Ecto neural progenitor cell (in vitro differentiated cells): ENCODE results near the gene PDGFA.
A peak's percentile ranks its signal among the peaks of the same experiment; 100 is the strongest.

Source experiments
- DNase-seq: peaks from one replicate; pipeline ENCODE4 v3.0.0-alpha.2; 2018; ENCODE audit warnings: low spot score

PDGFA gene

GRCh38 chr7:516606-517456, 2.8 kb downstream of the PDGFA start:
- peak; percentile 76 for DNase-seq

GRCh38 chr7:516216-516605, 3.4 kb downstream of the PDGFA start:
- no peak for DNase-seq

GRCh38 chr7:515628-516027, 4.0 kb downstream of the PDGFA start:
- DNase-seq, result no peak

DNA sequence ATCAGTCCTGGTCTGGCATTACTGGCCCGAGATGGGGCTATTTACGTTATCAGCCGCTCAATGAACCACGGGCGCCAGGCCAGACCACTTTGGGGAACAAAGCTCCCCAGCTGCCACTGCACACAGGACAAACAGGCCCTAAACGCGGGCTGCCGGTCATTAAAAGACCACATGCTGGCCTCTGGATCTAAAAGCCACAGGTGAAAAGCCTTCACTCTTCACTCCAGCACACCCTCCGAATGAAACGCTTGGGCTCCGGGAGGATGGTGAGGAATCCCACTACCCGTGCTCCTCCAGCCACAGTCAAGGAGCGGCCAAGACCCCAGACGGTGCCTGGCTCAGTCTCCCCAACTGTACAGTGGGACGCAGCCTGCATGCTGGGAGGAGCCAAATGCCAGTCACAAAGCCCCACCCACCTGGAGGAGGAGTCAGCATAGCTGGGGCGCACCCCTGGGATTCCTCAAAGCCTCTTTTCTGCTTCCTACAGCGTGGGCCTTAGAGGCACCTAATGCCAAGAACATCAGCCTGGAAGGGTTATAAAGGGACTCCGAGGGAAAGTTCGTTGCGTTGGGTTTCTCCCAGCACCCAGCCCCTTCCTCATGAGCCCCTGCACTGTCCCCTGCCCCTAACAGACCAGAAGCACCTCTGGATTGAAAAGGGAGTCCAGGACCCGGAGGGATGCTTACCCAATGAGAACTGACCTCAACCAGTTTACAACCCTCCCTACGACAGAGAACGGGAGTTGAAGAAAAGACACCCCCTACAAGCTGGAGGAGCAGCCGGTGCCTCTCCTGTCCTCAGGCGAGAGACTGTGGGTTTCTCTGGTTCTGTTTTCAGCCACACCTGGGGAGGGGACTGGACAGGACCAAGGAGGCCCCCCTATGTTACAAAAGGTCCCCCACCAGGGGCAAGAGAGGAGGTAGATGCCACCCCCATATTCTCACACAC, 4.7 kb downstream of the PDGFA start:
- peak; percentile 70 for DNase-seq

DNA sequence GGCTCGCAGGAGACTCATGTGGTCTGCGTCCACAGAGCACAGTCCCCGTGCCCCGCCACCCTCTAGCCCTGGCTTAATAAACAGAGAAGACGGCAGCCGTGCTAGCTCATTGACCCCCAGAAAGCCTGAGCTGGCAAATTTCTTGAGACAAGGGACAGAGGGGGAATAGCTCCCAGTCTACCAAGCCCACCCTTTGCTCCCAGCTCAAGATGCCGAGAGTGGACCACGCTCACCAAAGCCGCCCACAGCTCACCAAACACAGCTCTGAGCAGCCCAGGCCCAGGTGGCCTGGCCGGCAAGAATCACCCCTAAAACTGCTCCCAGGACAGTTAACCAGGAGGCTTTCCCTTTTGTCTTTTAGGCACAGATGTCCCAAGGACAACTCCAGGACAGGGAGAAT, 5.4 kb downstream of the PDGFA start:
- no peak for DNase-seq

DNA sequence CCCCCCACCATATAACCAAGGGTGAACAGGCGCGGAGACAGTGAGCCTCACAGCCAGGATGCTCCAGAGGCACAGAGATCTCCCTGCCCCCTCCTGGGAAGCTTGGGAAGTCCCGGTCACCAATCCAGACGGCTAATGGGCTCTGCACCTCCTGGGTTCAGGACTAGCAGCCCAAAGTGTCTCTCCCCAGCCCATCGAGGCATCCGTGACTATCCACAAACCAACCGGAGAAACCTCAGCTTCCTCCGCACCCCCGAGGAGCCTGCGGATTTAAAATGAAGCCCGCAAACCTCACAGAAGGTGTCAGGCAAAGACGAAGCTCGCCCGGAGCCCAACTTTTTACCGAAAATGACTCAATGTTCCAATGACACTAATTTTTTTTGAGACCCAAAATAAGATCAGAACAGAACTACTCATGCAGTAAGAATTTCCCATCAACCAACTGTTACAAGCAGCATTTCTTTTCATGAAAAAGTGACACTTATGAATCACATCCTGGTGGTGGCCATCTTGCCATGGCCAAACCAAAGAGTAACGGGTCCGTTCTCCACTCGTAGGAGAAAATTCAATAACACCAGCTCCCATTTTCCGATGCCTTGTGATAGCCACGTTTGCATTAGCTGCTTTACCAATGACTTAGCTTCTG, 6.0 kb downstream of the PDGFA start:
- no peak for DNase-seq

DNA sequence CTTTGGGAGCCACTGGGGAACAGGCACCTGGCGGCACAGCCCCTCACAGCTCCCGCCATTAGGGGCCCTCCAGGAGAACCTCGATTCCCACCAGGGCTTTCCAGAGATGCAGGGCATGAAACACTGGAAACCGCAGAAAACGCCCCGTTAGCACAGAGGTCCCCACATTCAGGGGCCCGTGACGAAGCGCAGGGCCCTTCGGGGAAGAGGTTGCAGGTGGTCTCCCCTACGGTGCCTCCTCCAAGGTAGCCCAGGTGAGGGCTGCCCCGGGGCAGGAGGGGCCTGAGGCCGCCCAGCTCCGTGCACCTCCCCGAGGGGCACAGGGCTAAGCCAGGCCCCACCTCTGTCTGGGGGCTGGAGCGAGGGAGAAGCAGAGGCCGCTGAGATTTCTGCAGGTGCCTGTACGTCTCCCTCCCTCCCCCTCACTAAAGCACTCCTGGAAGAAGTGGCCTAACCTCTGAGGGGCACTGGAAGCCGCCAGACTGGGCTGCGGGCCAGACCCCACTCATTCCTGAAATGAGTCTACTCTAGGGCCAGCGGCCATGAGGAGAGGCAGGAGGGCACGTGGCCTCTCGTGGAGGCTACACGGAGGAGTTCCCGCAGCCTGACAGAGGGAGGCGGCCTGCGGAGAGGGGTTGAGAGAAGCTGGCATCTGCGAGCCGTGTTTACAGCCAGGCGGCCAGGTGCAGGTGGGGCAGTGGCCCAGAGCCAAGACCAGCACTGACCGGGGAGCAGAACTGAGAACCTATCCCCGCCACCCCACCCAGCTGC, 6.9 kb downstream of the PDGFA start:
- no peak for DNase-seq

- DNase-seq, result no peak
Observed at GRCh38 chr7:512146-512510, 7.5 kb downstream of the PDGFA start.

- DNase-seq, result no peak
Observed at GRCh38 chr7:511476-512145, 8.0 kb downstream of the PDGFA start.

- DNase-seq, result no peak
Observed at GRCh38 chr7:510782-511281, 8.8 kb downstream of the PDGFA start.

DNA sequence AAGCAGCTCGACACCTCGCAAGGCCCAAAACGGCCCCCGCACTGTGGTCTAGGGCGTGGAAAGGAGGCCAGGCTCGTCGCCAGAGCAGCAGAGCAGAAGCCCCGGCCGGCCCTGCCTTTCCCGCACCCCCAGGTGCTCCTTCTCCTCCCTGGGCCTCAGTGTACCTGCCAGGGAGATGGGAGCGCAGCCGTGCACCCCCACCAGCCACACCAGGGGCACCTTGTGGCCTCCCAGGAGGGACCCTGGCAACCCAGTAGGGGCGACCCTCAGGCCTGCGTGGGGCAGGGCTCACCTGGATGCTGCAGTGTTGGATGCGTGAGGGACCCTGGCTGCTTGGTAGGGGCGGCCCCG, 9.5 kb downstream of the PDGFA start:
- DNase-seq, result no peak

- no peak for DNase-seq
Observed at GRCh38 chr7:509426-510130, 10.1 kb downstream of the PDGFA start.

DNA sequence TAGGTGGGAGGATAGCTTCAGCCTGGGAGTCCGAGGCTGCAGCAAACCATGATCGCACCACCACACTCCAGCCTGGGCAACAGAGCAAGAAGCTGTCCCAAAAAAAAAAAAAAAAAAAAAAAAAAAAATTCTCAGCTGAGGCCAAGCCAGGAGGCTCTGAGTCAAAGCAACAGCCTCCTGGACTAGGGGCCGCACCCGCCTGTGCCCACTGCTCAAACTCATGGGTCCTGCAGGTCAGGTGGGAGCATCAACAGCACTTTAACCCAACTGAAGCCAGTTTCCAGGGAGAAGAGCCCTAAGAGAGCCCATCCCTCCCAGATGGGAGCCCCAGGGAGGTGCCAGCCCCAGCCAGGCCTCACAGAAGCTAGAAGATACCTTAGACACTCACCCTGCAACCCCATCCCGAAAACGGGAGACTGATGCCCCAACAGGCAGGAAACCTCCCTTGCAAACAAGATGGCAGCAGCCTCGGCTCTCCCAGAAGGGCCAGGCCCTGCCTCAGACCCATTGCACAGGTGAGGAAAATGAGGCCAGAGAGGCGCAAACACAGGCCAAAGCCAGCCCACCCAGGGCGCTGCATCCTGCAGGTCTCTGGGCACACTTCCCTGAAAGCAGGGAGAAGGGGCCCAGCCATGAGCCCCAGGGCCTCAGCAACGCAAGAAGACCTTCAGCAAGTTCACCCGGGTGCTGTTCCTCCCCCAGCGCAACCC, 11.0 kb downstream of the PDGFA start:
- no peak for DNase-seq

DNA sequence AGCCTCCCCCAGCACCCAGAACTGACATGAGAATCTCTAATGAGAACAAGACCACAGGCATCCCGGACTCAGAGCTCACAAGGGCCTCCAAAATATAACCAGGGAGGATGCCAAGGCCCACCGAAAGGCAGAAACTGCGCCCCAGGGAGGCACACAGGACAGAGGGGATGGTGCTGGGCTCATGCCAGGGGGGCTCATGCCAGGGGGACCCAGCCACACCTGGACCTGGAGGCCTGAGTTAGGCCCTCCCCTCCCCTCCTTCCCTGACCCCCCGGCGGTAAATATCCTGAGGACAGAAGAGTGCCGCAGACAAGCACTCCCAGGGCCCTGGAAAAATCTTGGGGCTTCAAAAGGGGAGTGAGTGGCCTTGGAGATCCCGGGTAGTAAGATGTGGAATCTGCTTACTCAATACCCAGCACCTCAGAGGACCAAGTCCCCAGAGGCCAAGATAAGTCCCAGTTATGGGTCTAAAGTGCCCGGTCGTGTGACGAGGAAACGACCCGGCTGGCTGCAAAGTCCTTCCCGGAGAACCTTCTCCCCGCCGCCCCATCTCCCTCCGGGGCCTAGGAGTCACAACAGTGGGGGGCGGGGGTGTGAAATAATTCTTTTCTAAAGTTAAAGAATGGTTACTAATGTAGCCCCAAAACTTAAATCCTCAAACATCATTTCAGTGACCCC, 11.9 kb downstream of the PDGFA start:
- DNase-seq, result no peak

DNA sequence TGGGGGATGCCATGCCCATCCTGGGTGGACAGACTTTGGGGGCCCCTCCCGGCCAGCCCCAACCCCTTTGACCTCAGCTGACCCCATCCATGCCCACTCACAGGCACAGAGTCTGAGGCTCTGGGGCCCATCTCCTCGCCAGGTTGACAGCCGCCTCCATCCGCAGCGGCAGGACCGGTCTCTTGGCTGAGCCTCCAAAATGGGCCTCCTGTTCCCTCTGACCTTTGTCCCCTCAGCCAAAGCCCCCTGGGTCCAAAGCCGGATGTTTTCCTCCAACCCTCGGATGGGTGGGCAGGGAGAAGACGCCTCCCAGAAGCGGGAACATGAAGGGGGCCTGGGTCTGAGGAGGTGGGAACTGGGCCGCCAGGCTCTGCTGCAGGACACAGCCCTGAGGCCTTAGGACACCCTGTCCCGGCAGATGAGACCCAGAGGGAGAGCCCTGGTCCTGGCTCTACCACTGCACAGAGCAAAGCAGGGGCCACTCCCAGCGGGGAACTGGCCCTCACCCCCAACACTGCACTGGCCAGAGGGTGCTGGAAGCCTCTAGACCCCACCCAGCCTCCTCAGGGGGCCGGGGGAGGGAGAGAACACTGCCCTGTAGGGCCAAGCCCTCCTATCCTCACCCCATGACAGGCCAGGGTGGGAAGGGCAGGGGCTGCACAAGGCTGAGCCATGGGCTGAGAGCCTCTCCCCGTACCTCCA, 12.6 kb downstream of the PDGFA start:
- DNase-seq, result no peak

- no peak for DNase-seq
Observed at GRCh38 chr7:506391-506831, 13.2 kb downstream of the PDGFA start.

DNA sequence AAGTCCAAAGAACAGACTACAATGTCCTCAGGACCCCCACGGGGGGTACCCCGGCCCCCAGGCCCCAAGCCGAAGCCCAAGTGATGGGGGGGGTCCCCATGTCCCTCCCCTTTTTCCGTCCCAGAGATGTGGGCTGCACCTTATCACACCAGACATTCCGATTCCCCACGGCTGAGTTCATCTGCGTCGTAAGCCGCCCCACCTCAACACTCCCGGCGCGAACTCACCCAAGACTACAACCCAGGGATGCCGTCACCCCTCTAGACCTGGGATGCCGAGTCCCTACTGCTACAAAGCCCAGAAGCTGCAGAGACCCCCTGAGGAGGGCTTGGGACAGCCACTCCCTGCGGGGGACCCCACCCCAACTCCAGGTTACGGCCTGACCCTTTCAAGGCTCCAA, 14.5 kb downstream of the PDGFA start:
- no peak for DNase-seq
